ENCODE data around the gene LIN7A.
"Not testable (repeated sequence)": the region's sequence is repeated elsewhere in the genome, so short reads cannot be mapped to it uniquely, and the experiment has no call there.

LIN7A gene

GRCh38 chr12:80917651-80918050, 20.1 kb downstream of the LIN7A start:
- no peak for DNase-seq

GRCh38 chr12:80912901-80913770, 24.6 kb downstream of the LIN7A start:
- DNase-seq: no peak

GRCh38 chr12:80909370-80909769, 28.4 kb downstream of the LIN7A start:
- DNase-seq: no peak

- DNase-seq: no peak
These were observed 35.0 kb downstream of the LIN7A start for GRCh38 chr12:80902711-80903110.

GRCh38 chr12:80901661-80902060, 36.1 kb downstream of the LIN7A start:
- DNase-seq: no peak

- DNase-seq: no peak
These were observed 42.5 kb downstream of the LIN7A start for GRCh38 chr12:80895240-80895639.

GRCh38 chr12:80894179-80894578, 43.6 kb downstream of the LIN7A start:
- no peak for DNase-seq

GRCh38 chr12:80892597-80893445, 44.9 kb downstream of the LIN7A start:
- no peak for DNase-seq

GRCh38 chr12:80884651-80885050, 53.1 kb downstream of the LIN7A start:
- no peak for DNase-seq

GRCh38 chr12:80881106-80881505, 56.6 kb downstream of the LIN7A start:
- no peak for DNase-seq

GRCh38 chr12:80878452-80878851, 59.3 kb downstream of the LIN7A start:
- not testable (repeated sequence) for DNase-seq

- DNase-seq: peak; percentile 52
These were observed 59.9 kb downstream of the LIN7A start for GRCh38 chr12:80877721-80878265.

- no peak for DNase-seq
These were observed 65.7 kb downstream of the LIN7A start for GRCh38 chr12:80872053-80872452.

GRCh38 chr12:80869264-80869663, 68.5 kb downstream of the LIN7A start:
- no peak for DNase-seq

- no peak for DNase-seq
These were observed 69.2 kb downstream of the LIN7A start for GRCh38 chr12:80868576-80868975.

- DNase-seq: no peak
These were observed 69.8 kb downstream of the LIN7A start for GRCh38 chr12:80867941-80868340.

- no peak for DNase-seq
These were observed 73.5 kb downstream of the LIN7A start for GRCh38 chr12:80864046-80864735.

- no peak for DNase-seq
These were observed 75.2 kb downstream of the LIN7A start for GRCh38 chr12:80862531-80862930.

- no peak for DNase-seq
These were observed 75.9 kb downstream of the LIN7A start for GRCh38 chr12:80861641-80862378.

GRCh38 chr12:80860928-80861327, 76.8 kb downstream of the LIN7A start:
- DNase-seq: no peak

- DNase-seq: no peak
These were observed 77.5 kb downstream of the LIN7A start for GRCh38 chr12:80860206-80860605.

- no peak for DNase-seq
These were observed 79.4 kb downstream of the LIN7A start for GRCh38 chr12:80858356-80858755.
